ENCODE data around the gene TLE7.

Gene TLE7

GRCh38 chr16:71442051-71442440 lies at the start of gene TLE7:
Gene TLE7 (minus strand): TSS chr16:71442054. CDS start chr16:71433324, 8,730 bp downstream.
- in situ Hi-C loops (cut with MboI; ENCODE audit: low sequenced_read_pairs) = no loop called here

- in situ Hi-C loops (cut with MboI; ENCODE audit: low sequenced_read_pairs) = no loop called here
Observed at GRCh38 chr16:71491054-71491453, 49.2 kb upstream of the TLE7 start.

GRCh38 chr16:71490361-71490760 lies 48.5 kb upstream of the TLE7 start:
- in situ Hi-C loops (cut with MboI; ENCODE audit: low sequenced_read_pairs) = no loop called here

- in situ Hi-C loops (cut with MboI; ENCODE audit: low sequenced_read_pairs) = no loop called here
Observed at GRCh38 chr16:71489122-71489521, 47.3 kb upstream of the TLE7 start, which contains the start of gene ZNF19. Gene ZNF19 (minus strand): TSS chr16:71489324. CDS start chr16:71482114, 7,210 bp downstream.

GRCh38 chr16:71484006-71484893 lies 42.4 kb upstream of the TLE7 start:
- in situ Hi-C loops (cut with MboI; ENCODE audit: low sequenced_read_pairs) = no loop called here

- in situ Hi-C loops (cut with MboI; ENCODE audit: low sequenced_read_pairs) = no loop called here
Observed at GRCh38 chr16:71482569-71482968, 40.7 kb upstream of the TLE7 start.

GRCh38 chr16:71480956-71481355 lies 39.1 kb upstream of the TLE7 start:
- in situ Hi-C loops (cut with MboI; ENCODE audit: low sequenced_read_pairs) = no loop called here

- in situ Hi-C loops (cut with MboI; ENCODE audit: low sequenced_read_pairs) = no loop called here
Observed at GRCh38 chr16:71479420-71479819, 37.6 kb upstream of the TLE7 start.

- in situ Hi-C loops (cut with MboI; ENCODE audit: low sequenced_read_pairs) = no loop called here
Observed at GRCh38 chr16:71476457-71477124, 34.7 kb upstream of the TLE7 start.

GRCh38 chr16:71474864-71475263 lies 33.0 kb upstream of the TLE7 start:
- in situ Hi-C loops (cut with MboI; ENCODE audit: low sequenced_read_pairs) = no loop called here

GRCh38 chr16:71473891-71474290 lies 32.0 kb upstream of the TLE7 start:
- in situ Hi-C loops (cut with MboI; ENCODE audit: low sequenced_read_pairs) = no loop called here

- in situ Hi-C loops (cut with MboI; ENCODE audit: low sequenced_read_pairs) = no loop called here
Observed at GRCh38 chr16:71472931-71473330, 31.1 kb upstream of the TLE7 start.

- in situ Hi-C loops (cut with MboI; ENCODE audit: low sequenced_read_pairs) = no loop called here
Observed at GRCh38 chr16:71472051-71472450, 30.2 kb upstream of the TLE7 start.

- in situ Hi-C loops (cut with MboI; ENCODE audit: low sequenced_read_pairs) = no loop called here
Observed at GRCh38 chr16:71467810-71468209, 26.0 kb upstream of the TLE7 start.

GRCh38 chr16:71464231-71464630 lies 22.4 kb upstream of the TLE7 start:
- in situ Hi-C loops (cut with MboI; ENCODE audit: low sequenced_read_pairs) = no loop called here

- in situ Hi-C loops (cut with MboI; ENCODE audit: low sequenced_read_pairs) = no loop called here
Observed at GRCh38 chr16:71461686-71462648, 20.1 kb upstream of the TLE7 start, which contains the start of gene ZNF23. Gene ZNF23 (minus strand): TSS chr16:71462247. CDS start chr16:71456796, 5,451 bp downstream.

- in situ Hi-C loops (cut with MboI; ENCODE audit: low sequenced_read_pairs) = no loop called here
Observed at GRCh38 chr16:71460941-71461340, 19.1 kb upstream of the TLE7 start.

- in situ Hi-C loops (cut with MboI; ENCODE audit: low sequenced_read_pairs) = no loop called here
Observed at GRCh38 chr16:71460236-71460635, 18.4 kb upstream of the TLE7 start.

- in situ Hi-C loops (cut with MboI; ENCODE audit: low sequenced_read_pairs) = no loop called here
Observed at GRCh38 chr16:71459510-71459909, 17.7 kb upstream of the TLE7 start.

- in situ Hi-C loops (cut with MboI; ENCODE audit: low sequenced_read_pairs) = no loop called here
Observed at GRCh38 chr16:71456801-71457200, 14.9 kb upstream of the TLE7 start.

- in situ Hi-C loops (cut with MboI; ENCODE audit: low sequenced_read_pairs) = no loop called here
Observed at GRCh38 chr16:71453036-71453435, 11.2 kb upstream of the TLE7 start.

Measured in hTERT RPE-1 (cell line).